GM10266 (cell line): ENCODE results near the gene MINK1.
"Not testable (repeated sequence)": the region's sequence is repeated elsewhere in the genome, so short reads cannot be mapped to it uniquely, and the experiment has no call there.

Source experiments
- DNase-seq: peaks from one replicate; pipeline ENCODE4 v3.0.0; 2012; ENCODE audit errors: extremely low spot score
- CTCF ChIP-seq: IDR thresholded peaks from 2 replicates; pipeline ENCODE4 v1.5.1; 2012; ENCODE audit warnings: mild to moderate bottlenecking, low read depth; ENCODE audit not compliant: control insufficient read depth, insufficient read depth; ENCODE audit errors: missing control alignments

The MINK1 gene

GRCh38 chr17:4858068-4858881 lies 25.1 kb downstream of the MINK1 start:
- no peak for DNase-seq
- TF ChIP-seq CTCF = no peak

- no peak for DNase-seq
- TF ChIP-seq CTCF = no peak
Measured at GRCh38 chr17:4858882-4859260, 25.7 kb downstream of the MINK1 start.

GRCh38 chr17:4859816-4860625 lies 26.9 kb downstream of the MINK1 start:
- TF ChIP-seq CTCF = no peak

DNA sequence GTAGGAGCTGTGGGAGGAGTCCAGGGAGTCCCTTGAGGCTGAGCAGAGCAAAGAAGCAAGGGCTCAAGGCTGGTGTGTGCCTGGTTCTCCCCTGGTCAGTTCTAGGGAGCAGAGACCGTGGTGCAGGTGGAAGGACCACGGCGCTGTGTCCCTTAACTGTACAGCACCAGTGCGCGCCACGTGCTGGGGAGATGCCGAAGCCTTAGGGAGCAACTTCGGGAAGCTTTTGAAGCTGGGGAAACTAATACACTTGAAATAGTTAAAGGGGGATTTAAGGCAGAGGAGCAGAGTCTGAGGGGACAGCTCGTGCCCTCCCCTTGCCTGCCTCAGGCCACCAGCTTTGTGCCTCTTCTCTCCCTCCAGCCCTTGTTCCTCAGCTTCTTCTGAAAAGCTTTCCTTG lies 27.5 kb downstream of the MINK1 start:
- DNase-seq = no peak
- TF ChIP-seq CTCF = no peak

More at GRCh38 chr17:4859816-4860625, 26.9 kb downstream of the MINK1 start:
- DNase-seq = no peak

GRCh38 chr17:4861052-4861451 lies 27.9 kb downstream of the MINK1 start:
- no peak for TF ChIP-seq CTCF
- no peak for DNase-seq

DNA sequence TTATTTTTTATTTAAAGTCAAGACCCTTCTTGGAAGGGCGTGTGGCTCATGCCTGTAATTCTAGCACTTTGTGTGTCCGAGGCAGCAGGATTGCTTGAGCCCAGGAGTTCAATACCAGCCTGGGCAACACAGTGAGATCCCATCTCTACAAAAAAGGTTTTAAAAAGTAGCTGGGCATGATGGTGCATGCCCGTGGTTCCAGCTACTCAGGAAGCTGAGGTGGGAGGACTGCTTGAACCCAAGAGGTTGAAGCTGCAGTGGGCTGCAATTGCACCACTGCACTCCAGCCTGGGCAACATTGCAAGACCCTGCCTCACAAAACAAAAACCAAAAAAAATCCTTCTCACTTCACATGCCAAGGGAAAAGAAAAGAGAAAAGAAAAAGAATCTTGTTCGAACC lies 29.6 kb downstream of the MINK1 start:
- DNase-seq = no peak
- no peak for TF ChIP-seq CTCF

DNA sequence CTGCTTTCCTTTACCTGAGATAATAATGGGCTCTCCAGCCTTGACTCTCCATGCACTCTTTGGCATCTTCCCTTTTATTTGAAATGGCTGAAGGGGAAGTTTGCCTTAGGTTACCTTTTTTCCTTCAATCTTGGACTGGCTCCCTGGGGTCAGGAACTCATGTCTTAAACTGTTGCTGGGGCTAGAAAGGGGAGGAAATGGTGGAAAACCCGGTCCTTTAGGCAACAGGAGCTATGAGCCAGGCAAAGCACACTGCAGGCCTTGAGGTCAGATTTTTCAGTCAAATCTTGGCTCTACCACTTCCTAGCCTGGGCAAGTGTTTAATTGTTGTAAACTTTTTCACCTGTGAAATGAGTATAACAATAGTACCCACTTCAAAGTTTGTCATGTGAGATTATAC lies 30.2 kb downstream of the MINK1 start:
- no peak for DNase-seq
- TF ChIP-seq CTCF = no peak

- DNase-seq = not testable (repeated sequence)
Measured at GRCh38 chr17:4867535-4867934, 34.4 kb downstream of the MINK1 start.

- not testable (repeated sequence) for DNase-seq
Measured at GRCh38 chr17:4869058-4869998, 36.2 kb downstream of the MINK1 start.
